Endothelial cell (in vitro differentiated cells): ENCODE results near the gene LSS. TPM values are rescaled to one million over a fixed set of nuclear protein-coding genes. Genes with fewer than 3 reads are reported as not detected.
"Not testable (repeated sequence)": the region's sequence is repeated elsewhere in the genome, so short reads cannot be mapped to it uniquely, and the experiment has no call there.

Experiments used
- DNase-seq: peaks from one replicate; pipeline ENCODE4 v3.0.0; 2021; ENCODE audit warnings: low spot score
- H3K27ac Mint-ChIP-seq: one replicate; pipeline ENCODE4 v1.8.0; 2021; ENCODE audit warnings: mixed read lengths, inconsistent platforms; ENCODE audit not compliant: unreplicated experiment
- H3K27me3 Mint-ChIP-seq: one replicate; pipeline ENCODE4 v1.8.0; 2021; ENCODE audit warnings: mild to moderate bottlenecking, moderate library complexity, mixed read lengths, inconsistent platforms; ENCODE audit not compliant: unreplicated experiment
- H3K36me3 Mint-ChIP-seq: one replicate; pipeline ENCODE4 v1.8.0; 2021; ENCODE audit warnings: mild to moderate bottlenecking, low read depth, mixed read lengths, inconsistent platforms; ENCODE audit not compliant: unreplicated experiment
- H3K4me1 Mint-ChIP-seq: one replicate; pipeline ENCODE4 v1.8.0; 2021; ENCODE audit warnings: mild to moderate bottlenecking, mixed read lengths, inconsistent platforms; ENCODE audit not compliant: unreplicated experiment
- H3K4me3 Mint-ChIP-seq: one replicate; pipeline ENCODE4 v1.8.0; 2021; ENCODE audit warnings: mild to moderate bottlenecking, mixed read lengths, inconsistent platforms; ENCODE audit not compliant: unreplicated experiment
- H3K9me3 Mint-ChIP-seq: one replicate; pipeline ENCODE4 v1.8.0; 2021; ENCODE audit warnings: mixed read lengths, inconsistent platforms; ENCODE audit not compliant: unreplicated experiment
- CTCF ChIP-seq: fragments of 200-600 bp; sonication (generic); IDR thresholded peaks from one replicate; pipeline ENCODE4 v1.5.0; 2021; ENCODE audit warnings: antibody characterized with exemption; ENCODE audit not compliant: unreplicated experiment
- total RNA-seq: library from RNA; stranded (reverse); fragmentation: NEBNext Ultra II Directional; extraction: Animal tissue kit (Norgen Biotek cat#: 25700); gene quantifications from one replicate; pipeline ENCODE4 v1.2.1, GENCODE V29; 2021; ENCODE audit not compliant: unreplicated experiment

LSS gene
- total RNA-seq, 1 donor from 2014 or later, result 157 TPM

GRCh38 chr21:46149205-46149901, 79.2 kb downstream of the LSS start:
- no peak overlapping the region for H3K27ac Mint-ChIP-seq
- DNase-seq, result no peak
- H3K4me3 Mint-ChIP-seq, result no peak overlapping the region
- peaks cover 5% of the 10 kb centered on the region for H3K36me3 Mint-ChIP-seq
- no peak for TF ChIP-seq CTCF
- H3K27me3 Mint-ChIP-seq, result no peaks in the 10 kb centered on the region
- H3K9me3 Mint-ChIP-seq, result no peaks in the 10 kb centered on the region
- no peaks in the 10 kb centered on the region for H3K4me1 Mint-ChIP-seq

GRCh38 chr21:46148106-46148505, 80.5 kb downstream of the LSS start:
- H3K4me3 Mint-ChIP-seq, result no peak overlapping the region
- H3K36me3 Mint-ChIP-seq, result peaks cover 5% of the 10 kb centered on the region
- peaks cover 3% of the 10 kb centered on the region for H3K4me1 Mint-ChIP-seq
- no peaks in the 10 kb centered on the region for H3K9me3 Mint-ChIP-seq
- H3K27me3 Mint-ChIP-seq, result no peaks in the 10 kb centered on the region
- H3K27ac Mint-ChIP-seq, result no peak overlapping the region
- TF ChIP-seq CTCF, result no peak
- DNase-seq, result no peak

- H3K27me3 Mint-ChIP-seq, H3K9me3 Mint-ChIP-seq, H3K4me1 Mint-ChIP-seq, H3K27ac Mint-ChIP-seq, H3K36me3 Mint-ChIP-seq, H3K4me3 Mint-ChIP-seq: not testable (repeated sequence)
- peak; percentile 67 for DNase-seq
- peak; percentile 27 for TF ChIP-seq CTCF
Observed at GRCh38 chr21:46147429-46147828, 81.1 kb downstream of the LSS start.

DNA sequence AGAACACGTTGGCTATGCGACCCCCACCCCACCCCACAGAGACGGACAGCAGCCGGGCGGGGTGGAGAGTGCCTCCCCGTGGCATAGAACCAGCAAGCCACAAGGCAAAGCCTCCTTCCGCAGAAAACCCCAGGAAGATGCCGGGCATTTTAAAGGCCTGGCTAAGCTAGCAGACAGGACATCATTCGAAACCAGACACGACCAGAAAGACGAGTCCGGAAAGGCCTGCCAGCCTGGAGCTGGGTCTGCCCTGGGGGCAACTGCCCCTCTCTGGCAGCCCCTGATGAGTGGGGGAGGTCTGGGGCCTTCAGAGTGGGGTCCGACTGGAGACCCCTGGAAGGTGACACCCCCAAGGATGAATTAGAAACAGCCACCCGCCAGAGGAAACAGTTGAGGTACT, 81.7 kb downstream of the LSS start:
- no peak for TF ChIP-seq CTCF
- no peak for DNase-seq
- Mint-ChIP-seq H3K9me3 (no peaks in the 10 kb centered on the region), H3K27ac (no peak overlapping the region), H3K27me3 (no peaks in the 10 kb centered on the region), H3K4me3 (no peak overlapping the region), H3K4me1 (peaks cover 3% of the 10 kb centered on the region), H3K36me3 (peaks cover 5% of the 10 kb centered on the region)

DNA sequence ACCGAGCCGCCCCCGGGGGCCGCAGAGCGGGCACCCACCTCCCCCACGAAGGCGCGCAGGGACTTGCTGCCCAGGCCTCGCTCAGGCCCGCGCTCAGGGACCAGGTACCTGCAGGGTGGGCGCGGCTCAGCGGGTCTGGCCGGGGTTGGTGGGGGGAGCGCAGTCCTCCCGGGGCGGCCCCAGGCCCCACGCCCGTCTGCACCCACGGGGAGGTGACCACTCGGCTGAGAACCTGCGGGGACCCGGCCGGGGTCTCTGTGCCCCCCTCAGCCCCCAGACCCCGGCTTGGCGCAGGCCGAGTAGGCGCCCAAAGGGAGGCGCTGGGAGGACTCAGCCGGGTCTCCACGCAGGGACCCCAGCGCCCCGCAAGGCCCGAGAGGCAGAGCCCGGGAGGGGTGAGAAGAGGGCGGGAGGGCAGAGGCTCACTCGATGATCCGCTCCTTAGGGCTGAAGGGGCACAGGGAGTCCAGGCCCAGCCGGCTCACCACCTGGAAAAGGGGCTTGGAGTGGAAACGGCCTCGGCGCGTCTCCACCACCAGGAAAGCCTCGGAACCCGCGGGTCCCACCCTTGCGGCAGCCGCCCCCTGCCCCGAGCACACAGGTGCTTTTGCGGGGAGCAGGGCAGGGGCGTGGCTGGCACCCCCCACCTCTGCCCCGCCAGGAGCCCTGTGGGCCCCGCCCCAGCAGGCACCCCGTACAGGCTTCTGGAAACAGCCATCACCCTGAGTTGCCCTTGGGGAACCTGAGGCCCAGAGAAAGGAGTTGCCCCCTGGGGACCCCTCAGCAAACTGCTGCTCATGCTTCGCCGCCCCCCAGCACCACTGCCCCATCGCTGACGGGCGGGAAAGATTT, 82.5 kb downstream of the LSS start:
- Mint-ChIP-seq H3K9me3 (no peaks in the 10 kb centered on the region), H3K27ac (no peak overlapping the region), H3K4me1 (peaks cover 3% of the 10 kb centered on the region), H3K27me3 (no peaks in the 10 kb centered on the region), H3K36me3 (peaks cover 5% of the 10 kb centered on the region), H3K4me3 (no peak overlapping the region)
- no peak for TF ChIP-seq CTCF
- no peak for DNase-seq
